ENCODE data around the gene RNASET2. TPM values are rescaled to one million over a fixed set of nuclear protein-coding genes. Genes with fewer than 3 reads are reported as not detected.

The RNASET2 gene
- total RNA-seq, 1 donor from 2014 or later: 27.1 TPM

DNA sequence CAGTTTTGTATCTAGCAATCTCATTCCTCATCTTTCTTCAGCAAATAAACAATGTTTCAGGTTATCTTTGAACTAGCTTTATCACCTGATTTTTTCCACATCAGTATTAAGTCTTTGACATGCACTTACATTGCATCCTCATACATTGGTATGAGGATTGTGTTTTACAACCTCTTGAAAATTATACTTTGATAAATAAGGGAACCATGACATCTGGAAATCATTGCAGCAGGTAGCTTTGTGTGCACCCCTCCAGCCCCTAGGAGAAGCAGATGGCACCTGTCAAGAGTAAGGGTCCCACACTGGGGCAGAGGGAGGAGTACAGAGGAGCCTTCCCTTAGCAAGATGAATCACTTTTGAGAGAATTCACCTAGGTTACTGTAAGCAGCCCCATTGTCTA lies 13.7 kb upstream of the RNASET2 start:
- Mint-ChIP-seq H3K9me3 (ENCODE audit: low read depth) (peaks cover 16% of the 10 kb centered on the region), H3K36me3 (ENCODE audit: low read depth) (peaks cover 2% of the 10 kb centered on the region), H3K27me3 (ENCODE audit: low read depth) (no peaks in the 10 kb centered on the region), H3K4me1 (ENCODE audit: low read depth) (no peaks in the 10 kb centered on the region), H3K4me3 (ENCODE audit: unreplicated experiment) (no peak overlapping the region), H3K27ac (ENCODE audit: unreplicated experiment) (no peak overlapping the region)
- TF ChIP-seq, protein P1, sequence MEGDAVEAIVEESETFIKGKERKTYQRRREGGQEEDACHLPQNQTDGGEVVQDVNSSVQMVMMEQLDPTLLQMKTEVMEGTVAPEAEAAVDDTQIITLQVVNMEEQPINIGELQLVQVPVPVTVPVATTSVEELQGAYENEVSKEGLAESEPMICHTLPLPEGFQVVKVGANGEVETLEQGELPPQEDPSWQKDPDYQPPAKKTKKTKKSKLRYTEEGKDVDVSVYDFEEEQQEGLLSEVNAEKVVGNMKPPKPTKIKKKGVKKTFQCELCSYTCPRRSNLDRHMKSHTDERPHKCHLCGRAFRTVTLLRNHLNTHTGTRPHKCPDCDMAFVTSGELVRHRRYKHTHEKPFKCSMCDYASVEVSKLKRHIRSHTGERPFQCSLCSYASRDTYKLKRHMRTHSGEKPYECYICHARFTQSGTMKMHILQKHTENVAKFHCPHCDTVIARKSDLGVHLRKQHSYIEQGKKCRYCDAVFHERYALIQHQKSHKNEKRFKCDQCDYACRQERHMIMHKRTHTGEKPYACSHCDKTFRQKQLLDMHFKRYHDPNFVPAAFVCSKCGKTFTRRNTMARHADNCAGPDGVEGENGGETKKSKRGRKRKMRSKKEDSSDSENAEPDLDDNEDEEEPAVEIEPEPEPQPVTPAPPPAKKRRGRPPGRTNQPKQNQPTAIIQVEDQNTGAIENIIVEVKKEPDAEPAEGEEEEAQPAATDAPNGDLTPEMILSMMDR (IDR thresholded peaks at IDR 0.05): no peak
- no peak for DNase-seq (ENCODE audit: low spot score)

DNA sequence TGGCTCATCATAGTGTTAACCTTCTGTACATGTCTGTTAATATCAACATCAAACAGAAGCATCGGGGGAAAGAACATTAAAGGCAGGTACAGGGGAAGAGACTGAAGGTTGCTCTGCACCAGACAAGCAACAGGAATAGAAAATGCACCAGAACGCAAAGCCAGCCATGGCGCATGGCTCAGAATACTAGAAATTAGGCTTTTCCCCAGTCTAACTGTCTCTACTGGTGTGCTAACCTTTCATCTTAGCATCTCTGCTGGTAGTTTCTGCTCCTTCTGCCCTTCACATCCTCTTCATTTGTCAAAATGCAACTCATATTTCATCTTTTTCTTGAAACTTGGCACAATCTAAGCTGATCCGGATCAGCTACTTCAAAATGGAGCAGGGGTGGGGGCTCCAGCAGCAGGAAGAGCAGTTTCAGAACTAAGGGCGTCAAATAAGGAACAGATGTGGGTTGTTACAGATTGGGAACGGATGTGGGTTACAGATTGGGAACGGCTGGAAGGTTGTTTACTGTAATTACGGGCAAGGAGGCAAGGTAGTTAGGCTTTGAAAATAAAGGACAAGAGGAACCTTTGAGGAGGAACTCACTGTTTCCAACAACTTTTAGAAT lies 13.1 kb upstream of the RNASET2 start:
- Mint-ChIP-seq H3K9me3 (ENCODE audit: low read depth) (peaks cover 16% of the 10 kb centered on the region), H3K27ac (ENCODE audit: unreplicated experiment) (no peak overlapping the region), H3K4me1 (ENCODE audit: low read depth) (no peaks in the 10 kb centered on the region), H3K36me3 (ENCODE audit: low read depth) (peaks cover 2% of the 10 kb centered on the region), H3K27me3 (ENCODE audit: low read depth) (no peaks in the 10 kb centered on the region), H3K4me3 (ENCODE audit: unreplicated experiment) (no peak overlapping the region)
- DNase-seq (ENCODE audit: low spot score): no peak
- TF ChIP-seq, protein P1 (IDR thresholded peaks at IDR 0.05): no peak

DNA sequence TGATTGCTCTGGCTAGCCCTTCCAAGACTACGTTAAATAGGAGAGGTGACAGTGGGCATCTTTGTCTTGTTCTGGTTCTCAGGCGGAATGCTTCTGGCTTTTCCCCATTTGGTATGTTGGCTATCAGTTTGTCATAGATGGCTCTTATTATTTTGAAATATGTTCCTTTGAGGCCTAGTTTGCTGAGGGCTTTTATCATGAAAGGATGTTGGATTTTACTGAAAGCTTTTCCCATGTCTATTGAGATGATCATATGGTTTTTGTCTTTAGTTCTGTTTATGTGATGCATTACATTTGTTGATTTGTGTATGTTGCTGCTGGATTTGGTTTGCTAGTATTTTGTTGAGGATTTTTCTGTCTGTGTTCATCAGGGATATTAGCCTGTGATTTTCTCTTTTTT lies 9.9 kb upstream of the RNASET2 start:
- Mint-ChIP-seq H3K27ac (ENCODE audit: unreplicated experiment) (no peak overlapping the region), H3K4me3 (ENCODE audit: unreplicated experiment) (no peak overlapping the region), H3K36me3 (ENCODE audit: low read depth) (peaks cover 2% of the 10 kb centered on the region), H3K9me3 (ENCODE audit: low read depth) (peaks cover 16% of the 10 kb centered on the region), H3K27me3 (ENCODE audit: low read depth) (no peaks in the 10 kb centered on the region), H3K4me1 (ENCODE audit: low read depth) (peaks cover 3% of the 10 kb centered on the region)
- TF ChIP-seq, protein P1 (IDR thresholded peaks at IDR 0.05): no peak
- no peak for DNase-seq (ENCODE audit: low spot score)

GRCh38 chr6:166960609-166960978 lies 4.2 kb upstream of the RNASET2 start:
- no peaks in the 10 kb centered on the region for H3K36me3 Mint-ChIP-seq (ENCODE audit: low read depth)
- H3K27me3 Mint-ChIP-seq (ENCODE audit: low read depth): no peaks in the 10 kb centered on the region
- no peak overlapping the region for H3K4me3 Mint-ChIP-seq (ENCODE audit: unreplicated experiment)
- DNase-seq (ENCODE audit: low spot score): no peak
- no peaks in the 10 kb centered on the region for H3K9me3 Mint-ChIP-seq (ENCODE audit: low read depth)
- H3K27ac Mint-ChIP-seq (ENCODE audit: unreplicated experiment): no peak overlapping the region
- peaks cover 17% of the 10 kb centered on the region for H3K4me1 Mint-ChIP-seq (ENCODE audit: low read depth)
- TF ChIP-seq, protein P1 (IDR thresholded peaks at IDR 0.05): no peak

GRCh38 chr6:166959911-166960608 lies 3.7 kb upstream of the RNASET2 start:
- H3K27ac Mint-ChIP-seq (ENCODE audit: unreplicated experiment): peak overlapping the region; percentile 34
- no peak overlapping the region for H3K4me3 Mint-ChIP-seq (ENCODE audit: unreplicated experiment)
- no peak for DNase-seq (ENCODE audit: low spot score)
- no peaks in the 10 kb centered on the region for H3K9me3 Mint-ChIP-seq (ENCODE audit: low read depth)
- peaks cover 21% of the 10 kb centered on the region for H3K4me1 Mint-ChIP-seq (ENCODE audit: low read depth)
- H3K27me3 Mint-ChIP-seq (ENCODE audit: low read depth): no peaks in the 10 kb centered on the region
- TF ChIP-seq, protein P1 (IDR thresholded peaks at IDR 0.05): no peak
- no peaks in the 10 kb centered on the region for H3K36me3 Mint-ChIP-seq (ENCODE audit: low read depth)

Measured in chondrocyte (in vitro differentiated cells).